HG03159 (cell line): ENCODE data around the gene CSTF1.

ENCODE experiments used
- ATAC-seq: cut with Tn5 transposase; IDR thresholded peaks from one replicate; pipeline ENCODE4 v1.9.1; 2021; ENCODE audit warnings: mild to moderate bottlenecking, moderate library complexity; ENCODE audit not compliant: unreplicated experiment

The CSTF1 gene

GRCh38 chr20:56426926-56427325, 34.5 kb downstream of the CSTF1 start:
- ATAC-seq = no peak

- no peak for ATAC-seq
Measured at GRCh38 chr20:56427797-56428196, 35.4 kb downstream of the CSTF1 start.

- no peak for ATAC-seq
Measured at GRCh38 chr20:56428410-56428809, 36.0 kb downstream of the CSTF1 start.

GRCh38 chr20:56428881-56429280, 36.4 kb downstream of the CSTF1 start:
- ATAC-seq = no peak

GRCh38 chr20:56429502-56429901, 37.1 kb downstream of the CSTF1 start:
- ATAC-seq = no peak

- no peak for ATAC-seq
Measured at GRCh38 chr20:56429941-56430340, 37.5 kb downstream of the CSTF1 start.

- ATAC-seq = no peak
Measured at GRCh38 chr20:56430461-56430860, 38.0 kb downstream of the CSTF1 start.

- no peak for ATAC-seq
Measured at GRCh38 chr20:56430957-56431356, 38.5 kb downstream of the CSTF1 start.

GRCh38 chr20:56431471-56431870, 39.0 kb downstream of the CSTF1 start:
- no peak for ATAC-seq

- ATAC-seq = no peak
Measured at GRCh38 chr20:56433221-56433879, 40.9 kb downstream of the CSTF1 start.

- no peak for ATAC-seq
Measured at GRCh38 chr20:56433880-56434255, 41.4 kb downstream of the CSTF1 start.

- no peak for ATAC-seq
Measured at GRCh38 chr20:56437196-56437960, 44.9 kb downstream of the CSTF1 start.

- no peak for ATAC-seq
Measured at GRCh38 chr20:56438284-56438683, 45.8 kb downstream of the CSTF1 start.

- ATAC-seq = no peak
Measured at GRCh38 chr20:56439771-56440291, 47.4 kb downstream of the CSTF1 start.

- ATAC-seq = no peak
Measured at GRCh38 chr20:56440346-56441007, 48.0 kb downstream of the CSTF1 start.

- no peak for ATAC-seq
Measured at GRCh38 chr20:56442389-56443365, 50.2 kb downstream of the CSTF1 start.

- ATAC-seq = no peak
Measured at GRCh38 chr20:56443654-56444540, 51.5 kb downstream of the CSTF1 start.

- no peak for ATAC-seq
Measured at GRCh38 chr20:56445130-56445529, 52.7 kb downstream of the CSTF1 start.

GRCh38 chr20:56445540-56445939, 53.1 kb downstream of the CSTF1 start:
- ATAC-seq = no peak

- no peak for ATAC-seq
Measured at GRCh38 chr20:56447227-56447626, 54.8 kb downstream of the CSTF1 start.
